Vagina (tissue), 2 donors: ENCODE measurements around the gene CISD3. TPM values are rescaled to one million over a fixed set of nuclear protein-coding genes. Genes with fewer than 3 reads are reported as not detected.

Source experiments
- DNase-seq, 2 donors: peaks; one replicate each; pipeline ENCODE4 v3.0.0-alpha.2; 2017; ENCODE audit errors: extremely low spot score in 2 of 2
- H3K27ac ChIP-seq: fragments of 200-600 bp; sonication (generic); one replicate; pipeline ENCODE4 v1.5.1; 2019
- H3K27me3 ChIP-seq: fragments of 200-600 bp; sonication (generic); one replicate; pipeline ENCODE4 v1.5.1; 2019
- H3K36me3 ChIP-seq, 2 donors: fragments of 200-600 bp; sonication (generic); one replicate each; pipeline ENCODE4 v1.5.1; 2017 to 2019
- H3K4me1 ChIP-seq: fragments of 200-600 bp; sonication (generic); one replicate; pipeline ENCODE4 v1.5.1; 2019
- H3K4me3 ChIP-seq, 2 donors: fragments of 200-600 bp; sonication (generic); 1 replicate in 1 of 2; 2 replicates in 1 of 2; pipeline ENCODE4 v1.5.1; 2016 to 2019
- H3K9me3 ChIP-seq: fragments of 200-600 bp; sonication (generic); one replicate; pipeline ENCODE4 v1.5.1; 2019
- CTCF ChIP-seq, 3 experiments: fragments of 450-650 bp in 2 of 3; fragments of 200-600 bp in 1 of 3; sonication (generic) in 1 of 3; IDR thresholded peaks; one replicate each; pipeline ENCODE4 v1.5.1; 2017 to 2019; ENCODE audit warnings: antibody characterized with exemption in 3 of 3, mild to moderate bottlenecking in 2 of 3, moderate library complexity in 2 of 3
- POLR2A ChIP-seq, 2 donors: fragments of 450-650 bp; IDR thresholded peaks; one replicate each; pipeline ENCODE4 v1.6.1; 2017; ENCODE audit warnings: antibody characterized with exemption in 2 of 2, mild to moderate bottlenecking in 2 of 2, moderate library complexity in 2 of 2
- POLR2AphosphoS5 ChIP-seq, 2 donors: sonication (generic); formaldehyde crosslinking; IDR thresholded peaks; one replicate each; pipeline ENCODE4 v1.9.0; 2017; ENCODE audit warnings: antibody characterized with exemption in 2 of 2, mild to moderate bottlenecking in 2 of 2, low read depth in 1 of 2; ENCODE audit not compliant: insufficient read depth in 1 of 2
- intact Hi-C: fragments of 100-400 bp; cut with DNase I; formaldehyde crosslinking; loops from one replicate; pipeline ENCODE4 v1.15.1; 2023
- total RNA-seq: library from RNA; depleted of rRNA; stranded (reverse); fragments of >200 nt; gene quantifications from one replicate; pipeline ENCODE4 v1.2.3, GENCODE V29; 2016

The CISD3 gene
- 12.8 TPM for total RNA-seq

- intact Hi-C loops, result loop anchor here (2.0 to 5.0 kb wide), 2 partner anchors 19 to 38 kb away; partner anchors contain the start of gene PCGF2
- H3K9me3 ChIP-seq, result no peaks in the 10 kb centered on the region
- H3K27me3 ChIP-seq, result no peaks in the 10 kb centered on the region
- H3K27ac ChIP-seq, result peak within 1 kb of the TSS; percentile 85
- H3K4me1 ChIP-seq, result peaks cover 45% of the 10 kb centered on the region
- TF ChIP-seq POLR2AphosphoS5 (IDR thresholded peaks at IDR 0.05; ENCODE audit: insufficient read depth in 1 of 2, low read depth in 1 of 2) (no peak), CTCF (IDR thresholded peaks at IDR 0.05) (peak; percentile 68 to 82 (median 71))
- H3K36me3 ChIP-seq, result peaks cover 0 to 2% of the 10 kb centered on the region in 2 donors
- H3K4me3 ChIP-seq, result peak within 1 kb of the TSS; percentile 73 to 92
- no peak for DNase-seq
Measured at GRCh38 chr17:38729886-38730525, at the start of gene CISD3. Gene CISD3 (plus strand): TSS chr17:38730341. CDS start chr17:38730359, 18 bp downstream.

- intact Hi-C loops, result no loop called here
- no peaks in the 10 kb centered on the region for H3K9me3 ChIP-seq
- H3K27me3 ChIP-seq, result no peaks in the 10 kb centered on the region
- no peak overlapping the region for H3K4me3 ChIP-seq
- H3K27ac ChIP-seq, result no peak overlapping the region
- no peak for DNase-seq
- TF ChIP-seq CTCF (IDR thresholded peaks at IDR 0.05) (no peak), POLR2A (IDR thresholded peaks at IDR 0.05) (no peak), POLR2AphosphoS5 (IDR thresholded peaks at IDR 0.05; ENCODE audit: insufficient read depth in 1 of 2, low read depth in 1 of 2) (no peak)
- no peaks in the 10 kb centered on the region for H3K36me3 ChIP-seq
- H3K4me1 ChIP-seq, result peaks cover 9% of the 10 kb centered on the region
Measured at GRCh38 chr17:38681096-38681495, 49.0 kb upstream of the CISD3 start.

GRCh38 chr17:38685491-38685890 is 44.6 kb upstream of the CISD3 start:
- intact Hi-C loops, result no loop called here
- H3K4me3 ChIP-seq, result no peak overlapping the region
- DNase-seq, result no peak
- no peaks in the 10 kb centered on the region for H3K4me1 ChIP-seq
- no peak for TF ChIP-seq POLR2AphosphoS5 (IDR thresholded peaks at IDR 0.05; ENCODE audit: insufficient read depth in 1 of 2, low read depth in 1 of 2)
- no peak for TF ChIP-seq CTCF (IDR thresholded peaks at IDR 0.05)
- no peak for TF ChIP-seq POLR2A (IDR thresholded peaks at IDR 0.05)
- no peak overlapping the region for H3K27ac ChIP-seq
- no peaks in the 10 kb centered on the region for H3K9me3 ChIP-seq
- H3K36me3 ChIP-seq, result no peaks in the 10 kb centered on the region
- H3K27me3 ChIP-seq, result no peaks in the 10 kb centered on the region

GRCh38 chr17:38687286-38687685 is 42.9 kb upstream of the CISD3 start:
- Histone ChIP-seq H3K4me3 (no peak overlapping the region), H3K9me3 (no peaks in the 10 kb centered on the region), H3K36me3 (no peaks in the 10 kb centered on the region), H3K27me3 (no peaks in the 10 kb centered on the region), H3K4me1 (no peaks in the 10 kb centered on the region), H3K27ac (no peak overlapping the region)
- no peak for DNase-seq
- intact Hi-C loops, result no loop called here
- TF ChIP-seq POLR2A (IDR thresholded peaks at IDR 0.05), result no peak
- no peak for TF ChIP-seq CTCF (IDR thresholded peaks at IDR 0.05)
- TF ChIP-seq POLR2AphosphoS5 (IDR thresholded peaks at IDR 0.05; ENCODE audit: insufficient read depth in 1 of 2, low read depth in 1 of 2), result no peak

- intact Hi-C loops, result loop anchor here (5.0 kb wide), 1 partner anchor 42 kb away; the partner anchor contains the start of gene CISD3
- Histone ChIP-seq H3K9me3 (no peaks in the 10 kb centered on the region), H3K4me1 (peaks cover 14% of the 10 kb centered on the region), H3K4me3 (no peak overlapping the region), H3K27ac (no peak overlapping the region), H3K36me3 (no peaks in the 10 kb centered on the region), H3K27me3 (no peaks in the 10 kb centered on the region)
- TF ChIP-seq POLR2AphosphoS5 (IDR thresholded peaks at IDR 0.05; ENCODE audit: insufficient read depth in 1 of 2, low read depth in 1 of 2), result no peak
- TF ChIP-seq POLR2A (IDR thresholded peaks at IDR 0.05), result no peak
- no peak for TF ChIP-seq CTCF (IDR thresholded peaks at IDR 0.05)
- DNase-seq, result no peak
Measured at GRCh38 chr17:38690386-38690785, 39.8 kb upstream of the CISD3 start.
